Measurements from ENCODE around the gene HGFAC.
A peak's percentile ranks its signal among the peaks of the same experiment; 100 is the strongest.

The HGFAC gene

GRCh38 chr4:3401436-3402171, 40.2 kb upstream of the HGFAC start:
- no peak for DNase-seq (ENCODE audit: extremely low read depth, low read depth)

DNA sequence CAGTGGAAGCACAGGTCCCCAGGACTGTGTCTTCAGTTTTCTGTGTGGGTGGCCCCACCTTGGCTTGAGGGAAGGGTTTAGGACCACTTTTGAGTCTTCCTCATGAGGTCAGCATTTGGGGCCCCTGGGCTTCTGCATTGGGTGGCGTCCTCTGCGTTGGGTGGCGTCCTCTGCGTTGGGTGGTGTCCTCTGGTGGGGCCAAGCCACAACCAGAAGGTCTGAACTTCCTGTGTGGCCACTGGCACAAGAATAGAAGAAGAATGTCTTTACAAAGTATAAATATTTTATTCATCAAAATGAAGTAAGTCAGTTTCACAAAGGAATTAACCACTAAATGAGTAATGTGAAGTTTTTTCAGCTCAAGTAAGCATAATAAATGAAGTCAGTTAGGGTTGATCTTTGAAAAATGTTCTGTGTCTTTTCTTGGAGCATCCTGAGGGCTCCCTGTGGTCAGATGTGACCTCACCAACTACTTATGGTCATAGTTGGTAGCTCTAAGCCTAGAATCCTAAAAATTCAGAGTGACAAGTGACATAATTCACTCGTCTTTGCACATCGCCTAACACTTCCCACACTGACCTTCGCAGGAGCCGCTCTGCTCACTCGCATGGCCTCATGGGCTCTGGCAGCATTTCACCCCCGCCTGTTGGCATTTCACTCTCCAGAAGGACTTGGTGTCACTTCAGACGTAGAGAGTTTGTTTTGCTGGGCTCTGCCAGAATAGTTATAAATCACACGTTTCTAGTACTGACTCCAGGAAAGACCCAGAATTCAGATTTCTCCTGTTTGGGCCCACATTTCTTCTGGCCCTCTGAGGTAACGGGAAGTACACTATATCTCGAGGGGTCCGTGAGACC, 39.0 kb upstream of the HGFAC start:
- TF ChIP-seq CTCF (IDR thresholded peaks at IDR 0.05; ENCODE audit: low read depth, low read length) = no peak
- peak; percentile 16 for DNase-seq (ENCODE audit: extremely low read depth, low read depth)

More at GRCh38 chr4:3401436-3402171, 40.2 kb upstream of the HGFAC start:
- no peak for TF ChIP-seq CTCF (IDR thresholded peaks at IDR 0.05; ENCODE audit: low read depth, low read length)

DNA sequence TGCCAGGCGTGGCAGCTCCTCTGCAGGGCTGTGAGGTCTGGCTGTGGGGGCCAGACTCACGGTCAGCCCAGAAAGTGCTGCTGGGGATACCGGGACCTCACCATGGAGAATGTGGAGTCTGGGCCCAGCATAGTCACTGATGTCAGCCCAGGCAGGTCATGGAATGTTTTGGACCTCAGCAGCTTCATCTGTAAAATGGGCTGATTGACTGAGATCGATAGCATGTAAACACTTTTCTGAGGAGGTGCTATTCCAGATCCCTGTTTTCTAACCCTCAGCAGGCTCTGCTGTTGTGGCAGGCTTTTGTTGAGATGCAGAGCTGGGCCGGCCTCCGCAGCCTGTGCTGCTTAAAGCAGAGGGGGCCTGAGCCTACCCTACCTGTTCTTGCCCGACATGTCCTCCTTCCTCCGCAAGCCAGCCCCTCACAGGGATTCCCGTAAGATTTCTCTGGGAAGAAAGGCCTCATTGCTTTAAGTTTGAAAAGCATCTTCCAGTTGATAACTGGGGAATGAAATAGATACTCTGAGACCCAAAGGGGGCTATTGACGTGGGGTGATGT, 38.3 kb upstream of the HGFAC start:
- DNase-seq (ENCODE audit: extremely low read depth, low read depth) = no peak
- no peak for TF ChIP-seq CTCF (IDR thresholded peaks at IDR 0.05; ENCODE audit: low read depth, low read length)

DNA sequence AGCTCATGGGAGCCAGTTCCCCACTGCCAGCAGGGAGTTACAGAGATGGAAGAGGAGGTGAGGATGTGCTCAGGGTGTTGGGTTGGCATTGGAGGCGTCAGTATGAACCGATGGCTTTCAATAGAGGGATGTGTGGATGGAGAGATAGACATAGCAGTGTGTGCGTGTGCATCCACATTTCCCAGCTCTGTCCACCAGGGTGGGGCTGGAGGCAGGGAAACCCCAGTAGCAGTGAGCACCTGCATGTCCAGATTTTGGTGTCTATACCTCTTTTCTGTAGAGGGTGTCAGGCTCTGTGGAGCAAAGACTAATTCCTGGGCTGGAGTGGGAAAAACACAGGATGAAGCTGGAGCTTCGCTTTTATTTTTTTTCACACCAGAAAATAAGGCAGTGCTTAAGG, 37.2 kb upstream of the HGFAC start:
- DNase-seq (ENCODE audit: extremely low read depth, low read depth) = no peak
- TF ChIP-seq CTCF (IDR thresholded peaks at IDR 0.05; ENCODE audit: low read depth, low read length) = no peak

GRCh38 chr4:3405176-3405575, 36.6 kb upstream of the HGFAC start:
- no peak for TF ChIP-seq CTCF (IDR thresholded peaks at IDR 0.05; ENCODE audit: low read depth, low read length)
- no peak for DNase-seq (ENCODE audit: extremely low read depth, low read depth)

- DNase-seq (ENCODE audit: extremely low read depth, low read depth) = no peak
- TF ChIP-seq CTCF (IDR thresholded peaks at IDR 0.05; ENCODE audit: low read depth, low read length) = no peak
These were observed 35.7 kb upstream of the HGFAC start for GRCh38 chr4:3406021-3406420.

DNA sequence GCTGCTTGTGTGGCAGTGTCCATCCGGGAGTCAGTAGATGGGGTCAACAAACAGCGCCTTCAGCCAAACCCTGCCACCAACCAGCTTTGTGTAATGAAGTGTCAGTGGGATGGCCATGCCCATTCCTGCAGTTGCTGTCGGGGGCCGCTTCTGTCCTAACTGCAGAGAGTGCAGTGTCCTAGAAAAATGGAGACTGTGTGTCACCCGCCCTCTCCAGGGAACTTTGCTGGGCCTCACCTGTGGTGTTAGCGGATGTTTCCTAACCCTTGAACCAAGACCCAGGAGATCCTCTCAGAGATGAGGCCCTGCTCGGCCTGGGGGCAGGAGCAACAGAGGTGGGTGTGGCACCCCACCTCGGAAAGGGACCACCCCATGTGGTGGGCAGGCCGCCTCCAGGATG, 35.3 kb upstream of the HGFAC start:
- DNase-seq (ENCODE audit: extremely low read depth, low read depth) = no peak
- no peak for TF ChIP-seq CTCF (IDR thresholded peaks at IDR 0.05; ENCODE audit: low read depth, low read length)

All from AG09319 (cell line).